ENCODE measurements around the gene PRKCE.

PRKCE gene

DNA sequence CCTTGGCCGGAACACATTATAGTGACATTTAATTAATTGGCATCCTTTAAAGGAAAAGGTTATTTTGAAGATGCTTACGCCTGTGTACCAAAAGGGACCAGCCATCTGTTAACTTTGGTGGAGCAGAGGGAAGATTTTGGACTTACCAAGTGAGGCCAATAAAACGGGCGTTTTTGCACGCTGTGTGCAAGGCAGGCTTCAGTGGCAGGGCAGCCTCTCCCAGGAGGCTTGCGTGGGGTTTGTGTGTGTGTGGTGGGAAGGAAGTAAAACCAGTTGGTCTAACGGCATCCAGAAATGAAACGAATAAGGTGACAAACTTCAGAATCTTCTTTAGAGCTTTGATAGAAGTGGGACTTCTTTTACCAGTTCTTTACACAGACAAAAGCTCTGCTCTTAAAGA lies 191.7 kb downstream of the PRKCE start:
- Histone ChIP-seq H3K23ac (ENCODE audit: low read length in 2 of 2) (no peak overlapping the region), H3K14ac (ENCODE audit: low read length in 2 of 2) (no peak overlapping the region), H3K79me1 (replicated peaks; ENCODE audit: low read length, poor library complexity, severe bottlenecking) (peaks cover 2% of the 10 kb centered on the region), H3K4ac (ENCODE audit: low read depth in 1 of 2, low read length in 2 of 2) (no peak overlapping the region), H2BK5ac (ENCODE audit: low read depth, low read length, poor library complexity, severe bottlenecking) (no peak overlapping the region), H3K4me1 (ENCODE audit: control insufficient read depth, insufficient read depth, low read depth, low read length) (no peaks in the 10 kb centered on the region), H2BK120ac (ENCODE audit: low read depth, low read length) (no peak overlapping the region), H3K27ac (ENCODE audit: low read length, poor library complexity, severe bottlenecking) (no peak overlapping the region), H4K91ac (ENCODE audit: low read length) (no peak overlapping the region), H2BK12ac (ENCODE audit: low read length in 2 of 2) (no peak overlapping the region), H3K9ac (ENCODE audit: low read length) (no peak overlapping the region), H3K9me3 (ENCODE audit: control insufficient read depth, low read length) (no peaks in the 10 kb centered on the region), H3K18ac (ENCODE audit: low read depth in 1 of 2, low read length in 2 of 2) (no peak overlapping the region), H2AK5ac (ENCODE audit: low read length, severe bottlenecking) (no peak overlapping the region), H2BK15ac (ENCODE audit: low read depth, poor library complexity, severe bottlenecking) (no peak overlapping the region), H3K27me3 (ENCODE audit: control insufficient read depth in 1 of 2, insufficient read depth in 1 of 2, low read length in 2 of 2) (no peaks in the 10 kb centered on the region), H2AFZ (ENCODE audit: low read depth, low read length) (no peak overlapping the region), H3K4me2 (ENCODE audit: low read length, poor library complexity, severe bottlenecking) (no peak overlapping the region), H3K4me3 (ENCODE audit: insufficient read depth in 1 of 2, low read depth in 1 of 2, low read length in 2 of 2) (no peak overlapping the region), H3K36me3 (ENCODE audit: control insufficient read depth in 1 of 2, insufficient read depth in 2 of 2, low read depth in 1 of 2, low read length in 2 of 2) (peaks cover 0 to 34% of the 10 kb centered on the region in 2 experiments), H4K8ac (ENCODE audit: low read length) (no peak overlapping the region)
- DNase-seq = no peak
- WGBS = 100% methylated on average over 6 of the region's 8 CpGs

DNA sequence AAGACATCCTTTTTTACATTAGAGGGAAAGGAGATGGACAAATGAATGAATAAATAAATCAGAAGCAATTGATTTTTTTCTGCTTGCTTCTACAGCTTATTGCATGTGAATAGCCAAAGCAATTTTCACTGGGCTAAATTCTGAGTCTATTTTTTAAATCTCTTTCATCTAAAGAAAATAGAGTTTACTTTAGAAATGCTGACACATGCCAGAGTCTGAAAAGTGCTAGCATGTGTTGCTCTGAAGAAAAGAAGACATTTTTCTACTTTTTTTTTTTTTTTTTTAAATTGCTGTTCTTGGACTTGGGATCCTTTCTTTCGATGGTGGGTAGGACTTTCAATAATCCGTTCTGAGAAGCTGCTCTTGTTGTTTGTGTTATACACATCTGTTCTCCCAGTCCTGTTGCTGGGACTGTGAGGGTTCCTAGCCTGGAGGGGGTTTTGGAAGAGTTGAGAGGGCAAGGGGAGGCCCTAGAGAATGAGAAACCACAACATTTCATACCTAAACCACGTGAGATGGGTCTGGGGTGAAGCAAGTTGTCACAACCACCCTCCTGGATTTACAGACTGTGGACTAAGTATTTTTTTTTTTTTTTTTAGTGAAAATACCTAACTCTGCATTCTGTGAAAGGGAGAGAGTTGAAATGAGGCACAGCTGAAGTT lies 193.5 kb downstream of the PRKCE start:
- H3K9ac ChIP-seq (ENCODE audit: low read length) = no peak overlapping the region
- no peak overlapping the region for H3K4me3 ChIP-seq (ENCODE audit: insufficient read depth in 1 of 2, low read depth in 1 of 2, low read length in 2 of 2)
- DNase-seq = peak; percentile 30
- H2BK12ac ChIP-seq (ENCODE audit: low read length in 2 of 2) = no peak overlapping the region
- H2BK120ac ChIP-seq (ENCODE audit: low read depth, low read length) = no peak overlapping the region
- no peak overlapping the region for H3K23ac ChIP-seq (ENCODE audit: low read length in 2 of 2)
- no peaks in the 10 kb centered on the region for H3K27me3 ChIP-seq (ENCODE audit: control insufficient read depth in 1 of 2, insufficient read depth in 1 of 2, low read length in 2 of 2)
- H3K36me3 ChIP-seq (ENCODE audit: control insufficient read depth in 1 of 2, insufficient read depth in 2 of 2, low read depth in 1 of 2, low read length in 2 of 2) = peaks cover 0 to 34% of the 10 kb centered on the region in 2 experiments
- no peak overlapping the region for H4K91ac ChIP-seq (ENCODE audit: low read length)
- 83% methylated on average over 2 of the region's 3 CpGs for WGBS
- no peak overlapping the region for H2AK5ac ChIP-seq (ENCODE audit: low read length, severe bottlenecking)
- peaks cover 2% of the 10 kb centered on the region for H3K79me1 ChIP-seq (replicated peaks; ENCODE audit: low read length, poor library complexity, severe bottlenecking)
- no peak overlapping the region for H3K18ac ChIP-seq (ENCODE audit: low read depth in 1 of 2, low read length in 2 of 2)
- H3K27ac ChIP-seq (ENCODE audit: low read length, poor library complexity, severe bottlenecking) = no peak overlapping the region
- no peak overlapping the region for H3K14ac ChIP-seq (ENCODE audit: low read length in 2 of 2)
- no peak overlapping the region for H4K8ac ChIP-seq (ENCODE audit: low read length)
- H2AFZ ChIP-seq (ENCODE audit: low read depth, low read length) = no peak overlapping the region
- H3K4me2 ChIP-seq (ENCODE audit: low read length, poor library complexity, severe bottlenecking) = no peak overlapping the region
- no peaks in the 10 kb centered on the region for H3K4me1 ChIP-seq (ENCODE audit: control insufficient read depth, insufficient read depth, low read depth, low read length)
- H2BK15ac ChIP-seq (ENCODE audit: low read depth, poor library complexity, severe bottlenecking) = no peak overlapping the region
- no peak overlapping the region for H2BK5ac ChIP-seq (ENCODE audit: low read depth, low read length, poor library complexity, severe bottlenecking)
- no peaks in the 10 kb centered on the region for H3K9me3 ChIP-seq (ENCODE audit: control insufficient read depth, low read length)
- no peak overlapping the region for H3K4ac ChIP-seq (ENCODE audit: low read depth in 1 of 2, low read length in 2 of 2)

DNA sequence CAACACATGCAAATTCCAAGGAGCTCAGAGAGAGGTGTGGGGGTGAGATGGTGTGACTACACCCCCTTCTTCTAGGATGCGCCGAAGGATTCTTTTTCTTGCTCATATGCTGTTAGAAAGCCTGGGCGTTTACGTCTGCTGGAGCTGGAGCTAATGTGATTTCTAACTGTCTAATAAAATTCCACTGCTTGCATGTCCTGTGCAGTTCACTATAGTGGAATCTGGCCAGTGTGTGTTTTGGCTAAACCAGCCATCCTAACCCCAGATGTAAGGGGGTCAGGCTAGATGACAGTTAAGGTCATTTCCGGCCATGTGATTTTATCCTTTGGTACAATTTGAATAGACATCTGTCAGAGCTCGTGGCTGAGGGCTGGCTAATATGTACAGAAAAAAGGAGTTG lies 194.1 kb downstream of the PRKCE start:
- no peak for DNase-seq
- Histone ChIP-seq H2BK15ac (ENCODE audit: low read depth, poor library complexity, severe bottlenecking) (no peak overlapping the region), H3K9me3 (ENCODE audit: control insufficient read depth, low read length) (no peaks in the 10 kb centered on the region), H3K4ac (ENCODE audit: low read depth in 1 of 2, low read length in 2 of 2) (no peak overlapping the region), H3K36me3 (ENCODE audit: control insufficient read depth in 1 of 2, insufficient read depth in 2 of 2, low read depth in 1 of 2, low read length in 2 of 2) (peaks cover 0 to 34% of the 10 kb centered on the region in 2 experiments), H3K27ac (ENCODE audit: low read length, poor library complexity, severe bottlenecking) (no peak overlapping the region), H3K4me1 (ENCODE audit: control insufficient read depth, insufficient read depth, low read depth, low read length) (no peaks in the 10 kb centered on the region), H3K23ac (ENCODE audit: low read length in 2 of 2) (no peak overlapping the region), H3K18ac (ENCODE audit: low read depth in 1 of 2, low read length in 2 of 2) (no peak overlapping the region), H2BK12ac (ENCODE audit: low read length in 2 of 2) (no peak overlapping the region), H2AFZ (ENCODE audit: low read depth, low read length) (no peak overlapping the region), H2BK120ac (ENCODE audit: low read depth, low read length) (no peak overlapping the region), H3K9ac (ENCODE audit: low read length) (no peak overlapping the region), H3K14ac (ENCODE audit: low read length in 2 of 2) (no peak overlapping the region), H3K79me1 (replicated peaks; ENCODE audit: low read length, poor library complexity, severe bottlenecking) (no peaks in the 10 kb centered on the region), H2BK5ac (ENCODE audit: low read depth, low read length, poor library complexity, severe bottlenecking) (no peak overlapping the region), H4K8ac (ENCODE audit: low read length) (no peak overlapping the region), H2AK5ac (ENCODE audit: low read length, severe bottlenecking) (no peak overlapping the region), H3K4me2 (ENCODE audit: low read length, poor library complexity, severe bottlenecking) (no peak overlapping the region), H4K91ac (ENCODE audit: low read length) (no peak overlapping the region), H3K27me3 (ENCODE audit: control insufficient read depth in 1 of 2, insufficient read depth in 1 of 2, low read length in 2 of 2) (no peaks in the 10 kb centered on the region), H3K4me3 (ENCODE audit: insufficient read depth in 1 of 2, low read depth in 1 of 2, low read length in 2 of 2) (no peak overlapping the region)
- WGBS = 94% methylated on average over 6 of the region's 6 CpGs

DNA sequence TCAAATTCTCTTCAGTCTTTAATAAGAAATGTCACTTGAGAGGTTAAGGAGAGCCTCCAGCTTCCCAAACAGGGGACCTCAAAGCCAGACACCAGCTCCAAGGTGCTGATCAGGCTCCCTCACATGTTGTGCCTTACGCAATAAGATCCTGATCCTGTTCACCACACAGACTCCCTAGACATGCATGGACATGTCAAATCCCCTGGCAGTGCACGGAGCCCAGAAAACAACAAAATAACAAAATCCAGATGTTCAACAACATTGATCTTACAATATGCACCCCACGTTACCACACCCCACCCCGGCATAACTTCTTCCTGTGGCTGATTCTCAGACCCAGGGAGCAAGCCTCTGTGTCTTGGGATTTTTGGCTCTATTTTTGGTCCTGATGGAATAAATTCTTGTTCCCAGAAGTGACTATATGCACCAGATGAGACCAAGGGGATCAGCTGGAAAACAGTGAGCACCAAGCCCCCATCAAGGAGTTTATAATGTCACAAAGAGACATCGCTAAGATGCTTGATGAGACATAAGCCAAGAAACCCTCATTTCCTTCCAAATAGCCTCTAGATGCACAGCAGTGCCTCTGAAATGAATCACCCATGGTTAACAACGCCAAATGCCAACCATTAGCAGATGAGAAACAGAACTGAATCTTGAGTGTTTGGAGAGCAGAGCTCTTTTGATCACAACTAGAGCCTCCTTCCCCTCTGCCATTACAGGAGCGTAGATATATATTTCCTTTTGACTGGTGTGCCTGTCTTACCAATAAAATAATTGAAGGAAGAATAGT lies 198.2 kb downstream of the PRKCE start:
- Histone ChIP-seq H4K91ac (ENCODE audit: low read length) (no peak overlapping the region), H4K8ac (ENCODE audit: low read length) (no peak overlapping the region), H3K4me3 (ENCODE audit: insufficient read depth in 1 of 2, low read depth in 1 of 2, low read length in 2 of 2) (peak overlapping the region in 1 of 2 experiments; percentile 34), H3K4ac (ENCODE audit: low read depth in 1 of 2, low read length in 2 of 2) (no peak overlapping the region), H3K79me1 (replicated peaks; ENCODE audit: low read length, poor library complexity, severe bottlenecking) (peaks cover 1% of the 10 kb centered on the region), H3K9me3 (ENCODE audit: control insufficient read depth, low read length) (no peaks in the 10 kb centered on the region), H2BK120ac (ENCODE audit: low read depth, low read length) (no peak overlapping the region), H2BK12ac (ENCODE audit: low read length in 2 of 2) (peak overlapping the region in 1 of 2 experiments; percentile 37), H3K18ac (ENCODE audit: low read depth in 1 of 2, low read length in 2 of 2) (no peak overlapping the region), H3K23ac (ENCODE audit: low read length in 2 of 2) (no peak overlapping the region), H3K4me2 (ENCODE audit: low read length, poor library complexity, severe bottlenecking) (no peak overlapping the region), H3K14ac (ENCODE audit: low read length in 2 of 2) (no peak overlapping the region), H2BK15ac (ENCODE audit: low read depth, poor library complexity, severe bottlenecking) (no peak overlapping the region), H3K27me3 (ENCODE audit: control insufficient read depth in 1 of 2, insufficient read depth in 1 of 2, low read length in 2 of 2) (no peaks in the 10 kb centered on the region), H2AK5ac (ENCODE audit: low read length, severe bottlenecking) (no peak overlapping the region), H3K36me3 (ENCODE audit: control insufficient read depth in 1 of 2, insufficient read depth in 2 of 2, low read depth in 1 of 2, low read length in 2 of 2) (peaks cover 0 to 20% of the 10 kb centered on the region in 2 experiments), H3K9ac (ENCODE audit: low read length) (peak overlapping the region; percentile 82), H2BK5ac (ENCODE audit: low read depth, low read length, poor library complexity, severe bottlenecking) (no peak overlapping the region), H3K4me1 (ENCODE audit: control insufficient read depth, insufficient read depth, low read depth, low read length) (peaks cover 3% of the 10 kb centered on the region), H2AFZ (ENCODE audit: low read depth, low read length) (no peak overlapping the region), H3K27ac (ENCODE audit: low read length, poor library complexity, severe bottlenecking) (no peak overlapping the region)
- WGBS = 78% methylated on average over 7 of the region's 7 CpGs
- peak; percentile 39 for DNase-seq

Data from mesenchymal stem cell (in vitro differentiated cells and primary cell).